NT2/D1 (cell line): ENCODE data around the gene ZNF366.

Experiments used
- YY1 ChIP-seq: IDR thresholded peaks from 2 replicates; pipeline ENCODE4 v1.6.1; 2011; ENCODE audit not compliant: insufficient read length, insufficient read depth
- ZNF274 ChIP-seq: IDR thresholded peaks from 2 replicates; pipeline ENCODE4 v1.6.1; 2011; ENCODE audit warnings: mild to moderate bottlenecking, low read depth, low read length

- TF ChIP-seq ZNF274 (no peak), YY1 (no peak)
Measured at GRCh38 chr5:72443883-72444282, 63.3 kb downstream of the ZNF366 start.
